DOHH2 (cell line): ENCODE results near the gene PHGDH.
A peak's percentile ranks its signal among the peaks of the same experiment; 100 is the strongest.

ENCODE experiments used
- CTCF ChIP-seq: fragments of 200-600 bp; sonication (generic); IDR thresholded peaks from one replicate; pipeline ENCODE4 v1.5.1; 2014; ENCODE audit warnings: antibody characterized with exemption, mild to moderate bottlenecking, low read depth, low read length; ENCODE audit not compliant: poor library complexity, severe bottlenecking
- EZH2phosphoT487 ChIP-seq: fragments of 200-600 bp; sonication (generic); IDR thresholded peaks from 2 replicates; pipeline ENCODE4 v1.6.1; 2017; ENCODE audit warnings: borderline replicate concordance, mild to moderate bottlenecking, antibody characterized with exemption, low read length, moderate library complexity, mixed read lengths

GRCh38 chr1:119743776-119744597 lies 32.3 kb downstream of the PHGDH start:
- peak; percentile 90 for TF ChIP-seq CTCF
- TF ChIP-seq EZH2phosphoT487 = no peak
